ENCODE data around the gene DDT.

DNA sequence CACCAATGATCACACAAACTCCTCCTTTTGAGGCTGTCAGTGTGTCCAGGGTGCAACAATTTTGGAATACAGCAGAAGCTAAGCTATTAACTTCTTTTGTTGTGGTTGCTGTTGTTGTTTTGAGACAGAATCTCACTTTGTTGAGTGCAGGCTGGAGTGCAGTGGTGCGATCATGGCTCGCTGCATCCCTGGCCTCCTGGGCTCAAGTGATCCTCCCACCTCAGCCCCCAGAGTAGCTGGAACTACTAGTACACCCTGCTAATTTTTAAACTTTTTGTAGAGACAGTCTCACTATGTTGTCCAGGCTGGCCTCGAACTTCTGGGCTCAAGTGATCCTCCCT, 35.3 kb downstream of the DDT start:
- TF ChIP-seq POLR2AphosphoS5 (IDR thresholded peaks at IDR 0.05; ENCODE audit: low read depth, low read length) (no peak), POLR2A (IDR thresholded peaks at IDR 0.05; ENCODE audit: low read depth, low read length) (no peak)
